ENCODE results near the gene MYOC.
"Not testable (repeated sequence)": the region's sequence is repeated elsewhere in the genome, so short reads cannot be mapped to it uniquely, and the experiment has no call there.

Gene MYOC

DNA sequence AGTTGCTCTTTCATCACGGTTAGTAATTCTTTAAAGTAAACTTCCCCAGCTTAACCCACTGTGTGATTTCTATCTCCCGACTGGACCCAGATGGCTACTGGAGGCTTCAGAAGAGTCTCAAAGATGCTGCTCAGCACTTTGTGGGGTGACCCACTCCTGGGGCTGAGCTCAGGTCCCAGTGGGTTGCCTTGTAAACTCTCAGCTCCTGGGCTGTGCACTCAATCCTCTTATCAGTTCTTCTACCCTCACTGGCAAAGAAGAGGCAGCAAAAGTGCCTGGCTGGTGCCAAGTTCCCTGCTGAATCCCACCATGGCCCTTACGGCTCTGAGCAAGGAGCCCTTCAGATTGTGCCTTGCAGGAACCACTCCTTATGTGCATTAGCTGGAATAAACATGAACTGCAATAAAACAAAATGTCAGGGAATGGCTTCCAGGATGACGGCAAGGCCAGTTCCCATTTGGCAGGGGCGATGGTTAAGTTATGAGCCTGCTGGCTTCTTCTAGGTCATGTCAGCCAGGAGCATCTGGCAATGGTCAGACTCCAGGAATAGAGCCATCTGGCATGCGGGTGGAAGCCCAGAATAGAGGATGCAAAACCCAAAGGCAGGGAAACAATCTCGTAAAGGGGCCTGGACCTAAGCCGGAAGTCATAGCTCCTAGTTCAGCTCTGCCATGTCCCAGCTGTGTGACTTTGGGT lies 6.8 kb downstream of the MYOC start:
- DNase-seq, result no peak

DNA sequence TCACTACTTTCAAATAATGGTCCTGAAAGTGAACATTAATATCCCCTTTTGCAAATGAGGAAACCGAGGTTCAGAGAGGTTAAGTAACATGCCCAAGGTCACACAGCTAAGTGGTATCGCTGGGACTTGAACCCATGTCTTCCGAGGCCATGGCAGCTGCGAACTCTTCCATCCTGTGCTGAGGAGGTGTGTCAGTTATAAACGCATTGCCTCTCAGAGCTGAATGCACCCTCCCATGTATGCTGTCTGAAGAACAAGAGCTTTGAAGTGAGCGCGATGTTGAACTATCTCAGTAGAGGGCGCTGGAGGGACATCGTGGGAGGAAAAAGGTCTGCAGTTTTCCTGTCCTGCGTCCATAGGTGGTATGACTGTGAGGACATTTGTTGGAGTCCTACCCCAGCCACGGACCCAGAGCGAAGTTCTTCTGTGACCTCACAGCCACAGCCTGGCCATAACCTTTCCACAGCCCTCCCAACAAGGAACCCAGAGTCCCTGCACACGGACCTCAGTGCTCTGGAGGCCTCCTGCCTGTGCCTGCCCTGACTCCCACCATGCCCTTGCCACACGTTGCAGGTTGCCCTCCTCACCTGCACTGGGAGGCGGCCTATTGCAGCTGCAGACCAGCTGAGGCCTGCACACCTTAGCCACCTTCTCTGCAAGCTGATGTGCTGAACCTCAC lies 7.5 kb downstream of the MYOC start:
- peak; percentile 55 for DNase-seq

DNA sequence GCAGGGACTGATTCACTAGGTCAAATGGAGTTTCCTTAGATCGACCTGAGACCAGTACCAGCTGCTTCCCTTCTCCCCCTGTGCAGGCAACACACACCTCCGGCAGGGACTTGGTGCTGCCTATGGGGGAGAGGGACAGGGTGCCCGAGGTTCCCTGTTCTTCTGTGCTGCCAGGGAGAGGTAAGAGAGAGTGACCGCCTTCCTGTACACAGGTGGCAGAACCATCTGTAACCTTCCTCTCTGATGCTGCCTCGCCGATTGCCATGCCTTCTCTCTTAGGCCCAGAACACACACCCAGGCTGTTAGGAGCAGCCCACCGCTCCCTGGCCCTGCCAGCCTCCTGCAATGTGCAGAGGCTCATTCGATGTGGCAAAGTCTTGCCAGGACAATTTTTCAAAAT lies 9.3 kb downstream of the MYOC start:
- DNase-seq, result no peak

DNA sequence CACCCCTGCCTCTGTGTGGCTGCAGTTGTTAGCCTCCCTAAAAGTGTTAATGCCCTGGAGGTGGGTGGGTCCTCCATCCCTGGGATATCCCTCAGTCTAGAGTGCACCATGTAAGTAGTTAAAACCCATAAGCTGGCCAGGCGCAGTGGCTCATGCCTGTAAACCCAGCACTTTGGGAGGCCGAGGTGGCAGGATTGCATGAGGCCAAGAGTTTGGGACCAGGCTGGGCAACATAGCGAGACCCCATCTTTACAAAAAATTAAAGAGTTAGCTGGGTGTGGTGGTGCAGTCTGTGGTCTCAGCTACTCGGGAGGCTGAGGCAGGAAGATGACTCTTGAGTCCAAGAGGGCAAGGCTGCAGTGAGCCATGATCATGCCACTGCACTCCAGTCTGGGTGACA lies 10.3 kb downstream of the MYOC start:
- no peak for DNase-seq

DNA sequence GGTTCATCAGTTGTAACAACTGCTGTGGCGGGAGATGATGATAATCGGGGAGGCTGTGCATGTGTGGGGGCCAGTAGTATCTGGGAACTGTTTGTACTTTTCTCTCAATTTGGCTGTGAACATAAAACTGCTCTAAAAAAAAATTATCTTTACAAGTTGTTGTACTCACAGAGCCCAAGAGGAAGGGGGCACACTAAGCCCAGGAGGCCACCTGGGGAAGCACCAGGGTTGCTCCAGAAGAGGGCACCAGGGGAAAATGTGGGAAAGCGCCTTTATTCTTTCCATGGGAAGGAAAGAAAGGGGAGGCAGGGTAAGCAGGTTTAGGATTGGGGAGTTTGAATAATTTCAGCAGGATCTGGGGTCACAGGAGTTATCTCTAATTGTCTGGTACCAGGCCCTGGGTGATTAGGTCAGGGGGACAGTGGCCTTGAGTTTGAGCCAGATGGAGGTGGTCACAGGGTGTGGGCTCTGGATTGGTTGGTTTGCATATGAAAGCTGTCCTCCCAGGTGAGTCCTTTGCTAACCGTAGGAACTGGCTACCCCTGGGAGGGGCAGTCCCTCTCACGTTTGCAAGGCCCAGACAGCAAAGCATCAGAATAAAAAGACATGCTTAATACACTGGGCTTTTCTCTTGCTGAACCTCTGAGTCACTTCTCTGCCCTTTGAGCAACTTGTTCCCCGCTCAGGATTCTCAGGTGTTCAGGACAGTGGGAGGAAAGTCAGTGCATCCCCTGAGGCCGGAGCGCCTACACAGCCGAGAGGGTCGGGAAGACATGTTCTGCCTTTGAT lies 11.2 kb downstream of the MYOC start:
- no peak for DNase-seq

DNA sequence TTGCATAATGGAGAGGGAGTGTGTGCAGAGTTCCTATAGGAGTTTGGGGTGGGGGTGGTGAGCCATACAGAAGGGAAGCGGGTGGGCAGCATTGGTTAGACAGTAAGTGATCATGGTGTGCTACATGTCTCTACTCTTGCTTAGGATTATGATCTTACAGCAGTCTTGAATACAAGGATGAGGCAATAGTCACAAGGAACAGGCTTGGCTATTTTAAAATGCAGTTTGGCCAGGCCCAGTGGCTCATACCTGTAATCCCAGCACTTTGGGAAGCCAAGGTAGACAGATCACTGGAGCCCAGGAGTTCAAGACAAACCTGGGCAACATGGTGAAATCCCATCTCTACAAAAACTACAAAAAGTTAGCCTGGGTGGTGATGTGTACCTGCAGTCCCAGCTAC lies 12.3 kb downstream of the MYOC start:
- DNase-seq, result no peak

DNA sequence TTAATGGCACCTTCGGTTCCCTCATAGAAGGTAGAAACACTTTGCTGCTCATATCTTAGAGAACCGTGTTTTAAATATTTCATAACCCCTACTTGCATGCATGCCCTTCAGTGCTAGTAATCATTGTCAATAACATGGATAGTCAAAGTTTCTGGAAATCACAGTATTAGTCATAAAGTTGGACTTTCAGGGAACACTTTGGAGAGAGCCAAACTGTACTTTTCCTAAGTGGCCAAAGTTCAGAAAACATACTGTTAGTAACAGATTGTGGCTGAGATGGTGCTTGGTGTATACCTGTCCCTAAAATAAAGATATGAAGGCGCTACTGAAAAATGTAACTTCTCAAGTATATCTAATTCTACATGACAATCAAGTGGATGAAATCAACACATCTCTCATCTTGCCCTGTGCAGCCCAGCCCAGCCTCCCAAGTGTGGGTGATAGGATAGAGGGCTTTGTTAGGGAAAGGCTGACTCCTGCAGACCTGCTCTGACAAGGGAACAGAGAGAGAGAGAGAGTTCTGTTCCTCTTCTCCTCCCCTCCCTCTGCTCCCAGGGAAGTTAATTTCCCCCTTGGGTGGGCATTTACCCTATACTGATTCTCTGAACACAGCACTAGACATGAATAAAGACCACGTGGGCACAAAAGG lies 14.4 kb downstream of the MYOC start:
- no peak for DNase-seq

DNA sequence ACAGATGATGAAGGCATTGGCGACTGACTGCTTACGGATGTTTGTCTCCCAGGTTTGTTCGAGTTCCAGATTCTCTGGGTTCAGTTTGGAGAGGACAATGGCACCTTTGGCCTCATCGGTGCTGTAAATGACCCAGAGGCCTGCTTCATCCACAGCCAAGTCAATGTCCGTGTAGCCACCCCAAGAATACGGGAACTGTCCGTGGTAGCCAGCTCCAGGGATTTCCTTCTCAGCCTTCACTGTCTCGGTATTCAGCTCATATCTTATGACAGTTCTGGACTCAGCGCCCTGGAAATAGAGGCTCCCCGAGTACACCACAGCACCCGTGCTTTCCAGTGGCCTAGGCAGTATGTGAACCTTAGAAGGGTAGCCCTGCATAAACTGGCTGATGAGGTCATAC lies 16.3 kb downstream of the MYOC start:
- no peak for DNase-seq

DNA sequence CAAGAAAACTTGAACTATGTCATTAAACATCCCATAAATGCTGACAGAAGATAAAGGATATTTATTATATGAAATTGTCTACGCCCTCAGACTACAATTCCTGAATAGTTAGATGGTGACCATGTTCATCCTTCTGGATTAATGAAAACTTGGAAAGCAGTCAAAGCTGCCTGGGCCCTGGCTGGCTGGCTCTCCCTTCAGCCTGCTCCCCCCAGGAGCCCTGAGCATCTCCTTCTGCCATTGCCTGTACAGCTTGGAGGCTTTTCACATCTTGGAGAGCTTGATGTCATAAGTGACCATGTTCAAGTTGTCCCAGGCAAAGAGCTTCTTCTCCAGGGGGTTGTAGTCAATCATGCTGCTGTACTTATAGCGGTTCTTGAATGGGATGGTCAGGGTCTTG lies 16.8 kb downstream of the MYOC start:
- DNase-seq, result no peak

DNA sequence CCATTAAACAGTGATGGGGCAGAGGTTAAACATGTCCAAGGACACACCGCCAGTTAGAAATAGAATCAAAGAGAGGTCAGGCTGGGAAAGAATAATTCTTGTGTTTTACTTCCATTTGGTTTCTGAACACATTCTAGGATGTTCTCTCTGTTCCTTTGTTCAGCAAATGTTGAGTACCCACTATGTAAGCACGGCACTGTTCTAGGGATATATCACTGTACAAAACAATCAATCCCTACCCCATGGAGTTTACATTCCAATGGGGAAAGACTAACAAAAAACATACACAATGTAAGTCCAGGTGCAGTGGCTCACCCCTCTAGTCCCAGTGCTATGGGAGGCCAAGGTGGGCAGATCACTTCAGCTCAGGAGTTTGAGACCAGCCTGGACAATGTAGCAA lies 24.3 kb downstream of the MYOC start:
- no peak for DNase-seq

DNA sequence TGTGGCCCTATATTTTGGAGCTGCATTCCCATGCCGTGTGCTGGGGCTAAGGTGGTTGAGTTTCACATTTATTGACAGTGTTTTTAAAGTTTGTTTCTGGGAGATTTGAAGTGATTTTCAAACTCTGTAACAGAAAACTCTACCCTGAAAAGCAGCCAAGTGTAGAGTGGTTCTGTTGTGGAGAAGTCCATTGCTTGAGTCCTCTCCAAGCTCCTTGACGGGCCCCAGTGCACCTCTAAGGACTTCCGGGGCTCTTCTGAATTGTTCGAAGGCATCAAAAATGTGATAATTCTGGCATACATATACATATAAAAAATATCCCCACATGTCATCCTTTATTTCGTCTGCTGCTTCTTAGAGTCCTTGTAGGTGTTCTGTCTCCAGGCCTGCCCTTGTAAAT lies 25.5 kb downstream of the MYOC start:
- no peak for DNase-seq

DNA sequence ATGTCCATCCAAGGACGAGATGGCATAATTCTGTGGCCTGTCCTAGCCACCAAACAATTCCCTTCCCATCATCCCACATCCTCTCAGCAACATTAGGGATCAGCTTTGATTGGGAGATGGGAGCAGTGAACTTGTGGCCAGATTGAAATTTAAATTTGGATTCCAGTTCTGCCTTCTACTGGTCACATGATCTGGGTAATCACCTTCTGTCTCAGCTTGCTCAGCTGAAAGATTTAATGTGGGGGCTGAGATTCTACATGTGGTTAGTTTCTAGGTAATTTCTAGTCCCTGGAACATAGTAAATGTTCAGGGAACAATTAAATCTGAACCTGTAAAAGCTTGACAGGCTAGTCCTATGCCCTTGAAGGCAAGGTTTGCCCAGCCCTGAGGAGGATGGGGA lies 27.3 kb downstream of the MYOC start:
- no peak for DNase-seq

DNA sequence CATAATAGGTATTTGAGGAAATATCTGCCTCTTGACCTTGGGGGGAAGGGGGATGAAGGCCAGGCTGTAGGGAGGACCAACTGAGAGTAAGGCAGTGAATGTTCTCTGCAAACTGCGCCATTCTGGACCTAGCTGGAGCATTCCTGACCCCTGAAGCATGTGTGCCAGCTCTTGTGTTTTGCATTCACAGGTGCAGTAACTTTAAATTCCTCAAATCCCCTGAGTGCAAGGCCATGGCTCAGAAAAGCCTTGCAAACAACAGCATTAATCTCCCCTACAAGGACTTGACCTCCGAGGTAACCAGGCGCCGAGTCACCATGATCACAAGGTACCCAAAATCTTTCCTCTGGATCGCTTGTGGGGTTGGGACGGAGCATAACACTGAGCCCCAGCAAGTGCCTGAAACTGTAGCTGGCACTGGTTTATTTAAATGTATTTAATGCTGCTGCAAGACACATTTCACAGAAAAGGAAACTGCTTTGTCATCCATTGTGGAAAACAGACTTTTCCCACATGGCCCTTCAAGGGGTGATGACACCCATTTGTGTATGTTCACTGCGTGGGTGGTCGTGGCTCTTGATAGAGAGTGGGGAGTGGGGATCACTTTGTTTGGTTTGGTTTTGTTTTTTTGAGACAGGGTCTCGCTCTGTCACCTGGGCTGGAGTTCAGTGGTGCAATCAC lies 28.7 kb downstream of the MYOC start:
- no peak for DNase-seq

DNA sequence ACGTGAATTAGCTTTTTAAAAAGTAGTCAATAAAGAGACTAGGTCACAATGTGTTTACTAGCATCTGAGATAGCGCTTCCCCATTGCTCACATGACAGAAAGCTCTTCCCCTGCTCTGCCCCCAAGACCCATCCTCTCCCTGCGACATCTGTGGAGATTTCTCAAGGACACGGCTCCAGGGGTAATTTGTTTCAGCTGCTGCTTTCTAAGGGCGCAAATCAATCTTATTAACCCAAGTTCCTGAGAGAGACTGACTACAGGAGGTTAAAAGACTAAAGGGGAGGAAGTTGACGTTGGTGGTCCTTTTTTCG lies 30.4 kb downstream of the MYOC start, which contains the start of gene MYOCOS:
MYOCOS (plus strand) TSS at position 92 of the 311 bp plus-strand sequence. CDS start 1,641 bp downstream, outside the sequence.
- DNase-seq, result no peak

DNA sequence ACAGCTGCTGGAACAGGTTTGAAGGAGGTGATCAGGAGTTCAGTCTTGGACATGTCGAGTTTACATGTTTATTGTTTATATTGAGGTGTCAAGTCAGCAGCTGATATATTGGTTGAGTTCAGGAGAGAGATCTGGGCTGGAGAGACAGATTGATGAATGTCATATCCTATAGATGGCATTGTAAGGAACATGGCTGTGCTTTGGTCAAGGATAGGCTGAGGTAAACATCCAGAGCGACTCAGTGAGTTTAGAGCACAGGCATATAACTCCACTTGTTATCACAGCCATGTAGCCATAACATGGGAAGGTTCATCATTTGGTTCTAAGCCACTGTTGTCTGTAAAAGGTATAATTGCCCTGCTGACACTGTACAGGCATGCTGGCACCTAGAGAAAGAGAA lies 35.9 kb downstream of the MYOC start:
- no peak for DNase-seq

DNA sequence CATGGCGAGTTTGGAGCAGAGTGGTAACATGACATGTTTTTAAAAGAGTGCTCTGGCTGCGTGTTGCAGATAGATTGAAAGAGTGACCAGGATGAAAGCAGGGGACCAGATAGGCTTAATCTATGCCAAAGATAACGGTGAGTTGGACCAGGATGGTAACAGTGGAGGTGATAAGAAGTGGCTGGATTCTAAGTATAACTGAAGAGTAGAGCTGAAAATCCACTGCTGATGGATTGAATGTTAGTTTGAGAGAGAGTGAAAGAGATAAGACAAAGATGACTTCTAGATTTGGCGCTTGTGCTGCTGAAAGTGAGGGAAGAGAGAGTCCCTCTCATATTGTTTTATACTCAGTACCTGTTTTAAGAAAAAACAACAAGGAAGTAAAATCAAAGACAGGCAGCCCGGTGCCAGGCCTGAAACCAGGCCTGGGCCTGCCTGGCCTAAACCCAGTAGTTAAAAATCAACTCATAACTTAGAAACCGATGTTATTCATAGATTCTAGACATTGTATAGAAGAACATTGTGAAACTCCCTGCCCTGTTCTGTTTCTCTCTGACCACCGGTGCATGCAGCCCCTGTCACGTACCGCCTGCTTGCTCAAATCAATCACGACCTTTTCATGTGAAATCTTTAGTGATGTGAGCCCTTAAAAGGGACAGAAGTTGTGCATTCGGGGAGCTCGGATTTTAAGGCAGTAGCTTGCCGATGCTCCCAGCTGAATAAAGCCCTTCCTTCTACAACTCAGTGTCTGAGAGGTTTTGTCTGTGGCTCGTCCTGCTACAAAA lies 37.2 kb downstream of the MYOC start:
- DNase-seq, result not testable (repeated sequence)

DNA sequence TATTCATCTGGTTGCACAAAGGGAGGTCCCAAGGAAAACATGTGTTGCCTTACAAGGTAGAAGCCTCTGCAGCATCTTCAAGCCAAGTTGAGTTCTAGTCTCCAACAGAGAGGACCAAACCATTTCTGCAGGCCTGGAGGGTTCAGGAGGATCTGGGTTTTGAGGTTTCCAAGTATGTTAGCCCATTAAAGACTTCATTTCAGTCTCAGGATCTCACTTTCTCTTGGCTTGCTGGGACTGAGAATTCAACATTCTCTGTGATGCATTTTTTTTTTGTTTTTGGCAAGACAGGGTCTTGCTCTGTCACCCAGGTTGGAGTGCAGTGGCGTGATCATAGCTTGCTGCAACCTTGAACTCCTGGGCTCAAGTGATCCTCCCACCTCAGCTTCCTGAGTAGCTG lies 39.2 kb downstream of the MYOC start:
- DNase-seq, result no peak

DNA sequence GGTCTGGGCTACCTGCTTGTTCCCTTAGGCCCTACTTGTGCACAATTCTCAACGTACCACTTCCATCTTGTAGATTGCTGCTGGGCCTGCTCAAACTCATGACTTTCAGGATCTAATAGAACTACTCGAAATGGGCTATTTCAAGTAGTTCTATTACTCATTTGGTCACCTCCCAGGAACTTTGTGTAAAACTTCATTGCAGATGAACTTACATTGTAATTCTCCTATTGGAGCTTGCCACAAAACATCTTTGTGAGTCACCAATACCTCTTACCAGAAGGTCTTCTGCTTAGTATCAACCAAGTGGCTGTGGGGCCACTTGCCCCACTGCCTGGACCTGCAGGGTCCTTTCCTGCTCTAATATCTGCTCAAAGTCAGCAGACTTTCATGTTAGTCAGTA lies 41.2 kb downstream of the MYOC start:
- DNase-seq, result no peak

DNA sequence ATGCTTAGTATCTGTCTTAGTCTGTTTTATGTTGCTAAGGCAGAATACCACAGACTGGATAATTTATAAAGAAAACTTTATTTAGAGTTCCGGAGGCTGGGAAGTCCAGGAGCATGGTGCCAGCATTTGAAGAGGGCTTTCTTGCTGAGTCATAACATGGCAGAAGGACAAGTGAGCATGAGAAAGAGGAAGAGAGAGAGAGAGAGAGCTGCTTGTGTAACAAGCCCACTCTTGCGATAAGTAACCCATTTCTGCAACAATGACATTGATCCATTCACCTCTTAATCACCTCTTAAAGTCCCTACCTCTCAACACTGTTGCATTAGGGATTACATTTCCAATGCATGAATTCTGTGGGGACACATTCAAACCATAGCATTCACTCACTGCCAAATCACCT lies 42.1 kb downstream of the MYOC start:
- DNase-seq, result no peak

DNA sequence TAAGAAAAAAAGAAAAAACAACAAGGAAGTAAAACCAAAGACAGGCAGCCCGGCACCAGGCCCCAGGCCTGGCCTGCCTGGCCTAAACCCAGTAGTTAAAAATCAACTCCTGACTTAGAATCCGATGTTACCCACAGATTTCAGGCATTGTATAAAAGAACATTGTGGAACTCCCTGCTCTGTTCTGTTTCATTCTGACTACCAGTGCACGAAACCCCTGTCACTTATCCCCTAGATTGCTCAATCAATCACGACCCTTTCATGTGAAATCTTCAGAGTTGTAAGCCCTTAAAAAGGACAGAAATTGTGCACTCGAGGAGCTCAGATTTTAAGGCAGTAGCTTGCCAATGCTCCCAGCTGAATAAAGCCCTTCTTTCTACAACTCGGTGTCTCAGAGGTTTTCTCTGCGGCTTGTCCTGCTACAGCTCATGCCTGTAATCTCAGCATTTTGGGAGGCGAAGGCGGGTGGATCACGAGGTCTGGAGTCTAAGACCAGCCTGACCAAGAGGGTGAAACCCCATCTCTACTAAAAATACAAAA lies 46.0 kb downstream of the MYOC start:
- no peak for DNase-seq

DNA sequence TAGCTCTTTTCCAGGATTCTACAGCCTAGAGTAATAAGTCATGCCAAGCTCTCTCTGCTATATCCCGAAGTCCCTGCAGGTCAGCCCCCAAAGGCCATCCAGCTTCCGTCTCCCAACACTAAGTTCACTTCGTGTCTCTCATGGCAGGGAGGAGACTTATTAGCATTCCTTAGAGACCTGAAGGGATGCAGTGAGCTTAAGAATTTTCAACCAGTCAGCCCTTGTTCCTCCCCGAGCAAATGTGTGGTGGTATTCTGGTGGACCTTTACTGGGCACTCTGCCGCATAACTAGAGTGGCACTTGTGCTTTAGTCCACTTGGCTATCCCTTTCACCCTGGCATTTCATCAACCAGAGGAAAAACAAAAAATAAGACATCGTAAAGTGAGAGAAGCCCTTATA lies 49.4 kb downstream of the MYOC start:
- DNase-seq, result not testable (repeated sequence)

DNA sequence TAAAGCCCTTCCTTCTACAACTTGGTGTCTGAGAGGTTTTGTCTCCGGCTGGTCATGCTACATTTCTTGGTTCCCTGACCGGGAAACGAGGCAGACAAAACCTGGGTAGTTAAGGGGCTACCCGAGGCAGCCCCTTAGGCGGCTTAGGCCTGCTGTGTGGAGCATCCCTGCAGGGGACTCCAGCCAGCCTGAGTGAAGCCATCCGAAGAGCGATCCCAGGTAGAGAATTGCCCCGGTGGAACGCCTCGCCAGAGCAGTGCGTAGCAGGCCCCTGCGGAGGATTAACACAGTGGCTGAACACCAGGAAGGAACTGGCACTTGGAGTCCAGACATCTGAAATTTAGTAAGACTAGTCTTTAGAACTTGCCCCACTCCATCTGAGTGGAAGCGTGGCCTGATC lies 51.6 kb downstream of the MYOC start:
- DNase-seq, result no peak
